Mesodermal cell (in vitro differentiated cells): ENCODE results near the gene CXCR3.
"Not testable (repeated sequence)": the region's sequence is repeated elsewhere in the genome, so short reads cannot be mapped to it uniquely, and the experiment has no call there.

ENCODE experiments used
- H3K27ac ChIP-seq: 2 replicates; pipeline ENCODE4 v1.7.0; 2013; ENCODE audit warnings: mild to moderate bottlenecking, low read depth, low read length, moderate library complexity; ENCODE audit not compliant: severe bottlenecking
- H3K36me3 ChIP-seq: 2 replicates; pipeline ENCODE4 v1.7.1; 2013; ENCODE audit warnings: mild to moderate bottlenecking, low read length, moderate library complexity; ENCODE audit not compliant: control insufficient read depth, insufficient read depth
- H3K4me1 ChIP-seq: one replicate; pipeline ENCODE4 v1.7.1; 2013; ENCODE audit warnings: mild to moderate bottlenecking, low read length; ENCODE audit not compliant: insufficient read depth, control insufficient read depth, poor library complexity, severe bottlenecking
- H3K4me3 ChIP-seq: 2 replicates; pipeline ENCODE4 v1.7.0; 2013; ENCODE audit warnings: low read length, control low read depth, mild to moderate bottlenecking; ENCODE audit not compliant: insufficient read depth, poor library complexity, severe bottlenecking; ENCODE audit errors: extremely low read depth
- H3K9me3 ChIP-seq: 2 replicates; pipeline ENCODE4 v1.7.1; 2013; ENCODE audit warnings: mild to moderate bottlenecking, low read length, moderate library complexity; ENCODE audit not compliant: control insufficient read depth
- WGBS, 2 experiments: methylation state at CpG; one replicate each; pipeline ENCODE4 v1.1.5; 2013; ENCODE audit warnings: missing lambda C conversion rate in 2 of 2; ENCODE audit not compliant: insufficient coverage in 2 of 2; 5-methylcytosine and 5-hydroxymethylcytosine counted together

Gene CXCR3

DNA sequence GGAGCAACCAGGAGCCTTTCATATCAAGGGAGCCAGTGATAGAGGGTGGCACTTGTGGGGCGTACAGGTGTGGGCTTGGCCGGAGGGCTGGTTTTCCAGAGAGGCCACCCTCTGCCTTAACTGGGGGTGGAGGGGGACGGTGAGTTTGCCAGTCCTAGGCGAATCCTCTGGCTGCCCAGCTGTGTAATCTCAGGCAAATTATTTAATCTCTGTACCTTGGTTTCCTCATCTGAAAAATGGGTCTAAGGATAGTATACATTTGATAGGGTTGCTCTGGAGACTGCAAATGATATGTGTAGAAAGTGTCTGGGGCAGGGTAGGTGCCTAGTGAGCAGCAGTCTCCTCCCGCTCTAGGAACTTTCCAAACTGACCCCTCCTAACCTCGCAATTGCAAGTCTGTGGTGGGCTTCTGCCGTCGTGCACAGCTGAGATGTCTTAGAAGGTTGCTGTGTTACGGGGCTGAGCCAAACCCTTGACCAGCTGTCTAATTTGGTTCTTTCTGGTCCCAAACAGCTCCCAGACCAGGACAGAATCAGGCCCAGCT lies 3.8 kb upstream of the CXCR3 start:
- Histone ChIP-seq H3K4me1 (peaks cover 3% of the 10 kb centered on the region), H3K36me3 (no peaks in the 10 kb centered on the region), H3K27ac (no peak overlapping the region), H3K4me3 (no peak overlapping the region), H3K9me3 (no peaks in the 10 kb centered on the region)
- 87% methylated on average over 3 of the region's 9 CpGs; no CpG with 5 or more reads in 1 of the 2 experiments for WGBS, 2 experiments

- peaks cover 3% of the 10 kb centered on the region for H3K4me1 ChIP-seq
- no peak overlapping the region for H3K4me3 ChIP-seq
- no peaks in the 10 kb centered on the region for H3K9me3 ChIP-seq
- no peaks in the 10 kb centered on the region for H3K36me3 ChIP-seq
- WGBS, 2 experiments, result 100% methylated on average over 1 to 3 of the region's 6 CpGs
- no peak overlapping the region for H3K27ac ChIP-seq
Observed at GRCh38 chrX:71621603-71622002, 3.3 kb upstream of the CXCR3 start.

- WGBS, 2 experiments, result no CpG with 5 or more reads among the region's 1 CpG
- Histone ChIP-seq H3K4me3 (no peak overlapping the region), H3K36me3 (no peaks in the 10 kb centered on the region), H3K27ac (no peak overlapping the region), H3K4me1 (peaks cover 3% of the 10 kb centered on the region), H3K9me3 (no peaks in the 10 kb centered on the region)
Observed at GRCh38 chrX:71619986-71620385, 1.7 kb upstream of the CXCR3 start.

DNA sequence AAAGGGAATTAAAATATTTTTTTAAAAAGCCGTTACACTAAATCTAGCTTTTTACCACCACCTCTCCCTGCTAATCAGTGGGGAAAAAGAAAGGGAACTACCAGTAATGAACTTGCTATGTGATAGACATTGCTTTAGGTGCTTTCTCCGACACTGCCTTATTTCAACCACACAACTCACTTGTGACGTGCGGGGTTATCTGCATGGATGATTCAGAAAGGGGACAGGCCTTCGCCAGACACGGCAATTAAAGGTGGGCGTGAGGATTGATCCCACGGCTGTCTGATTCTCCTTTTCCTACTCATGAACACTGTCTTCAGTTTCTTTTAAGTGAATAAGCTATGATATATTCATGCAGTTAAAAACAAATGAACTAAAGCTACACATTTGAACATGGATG lies 882 bp upstream of the CXCR3 start:
- H3K36me3 ChIP-seq, result no peaks in the 10 kb centered on the region

DNA sequence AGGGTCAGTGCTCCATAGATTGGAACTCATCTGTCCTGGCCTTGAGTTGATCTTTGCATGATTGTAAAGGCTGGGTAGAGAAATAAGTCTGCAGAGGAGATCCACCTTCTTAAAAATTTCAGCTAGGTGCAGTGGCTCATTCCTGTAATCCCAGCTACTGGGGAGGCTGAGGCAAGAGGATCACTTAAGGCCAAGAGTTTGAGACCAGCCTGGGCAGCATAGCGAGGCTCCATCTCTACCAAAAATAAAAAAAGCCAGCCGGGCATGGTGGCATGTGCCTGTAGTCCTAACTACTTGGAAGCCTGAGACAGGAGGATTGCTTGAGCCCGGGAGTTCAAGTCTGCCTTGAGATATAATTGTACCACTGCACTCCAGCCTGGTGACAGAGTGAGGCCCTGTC lies 476 bp upstream of the CXCR3 start:
- no peaks in the 10 kb centered on the region for H3K9me3 ChIP-seq
- no peaks in the 10 kb centered on the region for H3K36me3 ChIP-seq
- 100% methylated on average over 1 of the region's 3 CpGs; no CpG with 5 or more reads in 1 of the 2 experiments for WGBS, 2 experiments
- H3K27ac ChIP-seq, result no peak overlapping the region
- no peak overlapping the region for H3K4me3 ChIP-seq
- H3K4me1 ChIP-seq, result peaks cover 3% of the 10 kb centered on the region

More for the DNA sequence above, 882 bp upstream of the CXCR3 start:
- Histone ChIP-seq H3K27ac (no peak overlapping the region), H3K9me3 (no peaks in the 10 kb centered on the region), H3K4me3 (no peak overlapping the region), H3K4me1 (peaks cover 3% of the 10 kb centered on the region)
- no CpG with 5 or more reads among the region's 8 CpGs for WGBS, 2 experiments

DNA sequence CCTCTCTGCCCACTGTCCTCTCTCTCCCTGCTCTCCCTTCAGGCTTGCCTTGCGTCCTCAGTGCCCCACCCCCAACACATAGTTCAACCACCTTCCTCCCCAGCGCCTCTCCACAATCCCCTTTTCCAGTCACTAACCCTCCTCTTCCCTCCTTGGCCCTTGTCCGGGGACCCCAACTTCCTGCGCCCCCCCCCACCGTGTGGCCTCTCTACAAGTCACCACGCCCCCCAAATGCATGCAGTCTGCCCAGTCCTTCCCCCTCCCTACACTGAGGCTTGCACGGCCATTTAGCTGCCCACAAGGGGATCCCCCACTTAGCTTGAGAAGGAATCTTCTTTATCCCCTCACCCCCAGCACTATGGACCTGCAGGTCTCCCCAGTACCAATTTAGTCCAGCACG lies 569 bp downstream of the CXCR3 start:
- no peaks in the 10 kb centered on the region for H3K9me3 ChIP-seq
- 80% methylated on average over 1 of the region's 8 CpGs; no CpG with 5 or more reads in 1 of the 2 experiments for WGBS, 2 experiments
- H3K4me1 ChIP-seq, result no peaks in the 10 kb centered on the region
- H3K27ac ChIP-seq, result no peak overlapping the region
- peaks cover 1% of the 10 kb centered on the region for H3K36me3 ChIP-seq
- no peak overlapping the region for H3K4me3 ChIP-seq

DNA sequence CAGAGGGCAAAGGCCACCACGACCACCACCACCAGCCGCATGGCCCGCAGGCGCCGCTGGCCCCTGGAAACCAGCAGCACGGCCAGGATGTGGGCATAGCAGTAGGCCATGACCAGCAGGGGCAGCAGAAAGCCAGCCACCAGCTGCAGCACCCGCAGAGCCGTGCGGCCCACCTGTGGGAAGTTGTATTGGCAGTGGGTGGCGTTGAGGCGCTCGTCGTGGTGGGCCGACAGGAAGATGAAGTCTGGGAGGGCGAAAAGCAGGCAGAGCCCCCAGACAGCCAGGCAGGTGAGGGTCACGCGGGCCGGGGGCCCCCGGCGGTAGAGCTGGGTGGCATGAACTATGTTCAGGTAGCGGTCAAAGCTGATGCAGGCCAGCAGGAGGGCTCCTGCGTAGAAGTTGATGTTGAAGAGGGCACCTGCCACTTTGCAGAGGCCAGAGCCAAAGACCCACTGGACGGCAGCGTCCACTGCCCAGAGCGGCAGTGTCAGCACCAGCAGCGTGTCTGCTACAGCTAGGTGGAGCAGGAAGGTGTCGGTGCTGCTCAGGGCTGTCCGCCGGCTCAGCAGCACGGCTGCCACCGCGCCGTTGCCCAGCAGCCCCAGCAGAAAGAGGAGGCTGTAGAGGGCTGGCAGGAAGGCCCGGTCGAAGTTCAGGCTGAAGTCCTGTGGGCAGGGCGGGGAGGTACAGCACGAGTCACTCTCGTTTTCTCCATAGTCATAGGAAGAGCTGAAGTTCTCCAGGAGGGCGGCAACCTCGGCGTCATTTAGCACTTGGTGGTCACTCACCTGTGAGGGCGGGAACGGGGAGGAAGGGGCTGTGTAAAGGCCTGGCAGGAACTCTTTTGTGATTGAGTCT lies 1.4 kb downstream of the CXCR3 start:
- H3K9me3 ChIP-seq, result no peaks in the 10 kb centered on the region
- 93 to 96% methylated on average over 26 of the region's 43 CpGs for WGBS, 2 experiments
- no peaks in the 10 kb centered on the region for H3K4me1 ChIP-seq
- H3K36me3 ChIP-seq, result peaks cover 5% of the 10 kb centered on the region
- no peak overlapping the region for H3K27ac ChIP-seq
- H3K4me3 ChIP-seq, result no peak overlapping the region

GRCh38 chrX:71615954-71616353 lies 2.4 kb downstream of the CXCR3 start:
- no peaks in the 10 kb centered on the region for H3K4me1 ChIP-seq
- no peak overlapping the region for H3K27ac ChIP-seq
- WGBS, 2 experiments, result 85 to 91% methylated on average over 4 to 6 of the region's 10 CpGs
- peaks cover 13% of the 10 kb centered on the region for H3K36me3 ChIP-seq
- H3K4me3 ChIP-seq, result no peak overlapping the region
- no peaks in the 10 kb centered on the region for H3K9me3 ChIP-seq

DNA sequence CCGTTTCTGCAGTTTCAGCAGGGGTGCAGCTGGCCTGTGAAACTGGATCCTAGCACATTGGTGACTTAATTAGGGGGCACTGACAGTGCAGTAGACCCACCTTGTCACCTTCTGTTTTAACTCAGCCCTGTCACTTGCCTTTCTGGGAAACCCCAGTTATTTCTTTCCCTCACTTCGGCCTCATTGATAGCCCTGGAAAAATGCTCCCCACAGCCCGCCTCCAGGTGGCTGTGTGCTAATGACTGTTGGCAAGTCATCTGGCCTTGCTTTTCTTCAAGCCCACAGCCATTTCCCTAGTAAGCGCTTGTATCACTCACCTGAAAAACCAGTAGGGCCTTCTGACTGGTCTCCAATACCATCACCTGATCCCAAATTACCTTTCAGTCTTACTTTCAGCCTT lies 3.3 kb downstream of the CXCR3 start:
- WGBS, 2 experiments, result 92% methylated on average over 2 of the region's 4 CpGs; no CpG with 5 or more reads in 1 of the 2 experiments
- H3K4me1 ChIP-seq, result no peaks in the 10 kb centered on the region
- peaks cover 15% of the 10 kb centered on the region for H3K36me3 ChIP-seq
- no peak overlapping the region for H3K27ac ChIP-seq
- H3K4me3 ChIP-seq, result no peak overlapping the region
- no peaks in the 10 kb centered on the region for H3K9me3 ChIP-seq

DNA sequence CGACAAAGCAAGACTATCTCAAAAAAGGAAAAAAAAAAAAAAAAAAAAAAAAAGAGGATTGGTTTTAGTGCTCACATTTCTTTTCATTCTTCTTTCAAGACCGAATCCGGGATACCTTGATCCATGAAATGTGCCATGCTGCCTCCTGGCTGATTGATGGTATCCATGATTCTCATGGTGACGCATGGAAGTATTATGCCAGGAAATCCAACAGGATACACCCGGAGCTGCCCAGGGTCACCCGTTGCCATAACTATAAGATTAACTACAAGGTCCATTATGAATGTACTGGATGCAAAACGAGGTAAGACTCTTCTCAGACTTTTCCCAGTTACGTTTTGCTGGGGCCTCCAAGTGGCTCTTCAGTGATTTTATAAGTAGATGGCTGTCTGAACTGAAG lies 6.1 kb downstream of the CXCR3 start:
- Histone ChIP-seq H3K36me3 (peaks cover 31% of the 10 kb centered on the region), H3K27ac (no peak overlapping the region), H3K4me1 (no peaks in the 10 kb centered on the region), H3K4me3 (no peak overlapping the region), H3K9me3 (no peaks in the 10 kb centered on the region)
- 100% methylated on average over 3 of the region's 8 CpGs; no CpG with 5 or more reads in 1 of the 2 experiments for WGBS, 2 experiments

DNA sequence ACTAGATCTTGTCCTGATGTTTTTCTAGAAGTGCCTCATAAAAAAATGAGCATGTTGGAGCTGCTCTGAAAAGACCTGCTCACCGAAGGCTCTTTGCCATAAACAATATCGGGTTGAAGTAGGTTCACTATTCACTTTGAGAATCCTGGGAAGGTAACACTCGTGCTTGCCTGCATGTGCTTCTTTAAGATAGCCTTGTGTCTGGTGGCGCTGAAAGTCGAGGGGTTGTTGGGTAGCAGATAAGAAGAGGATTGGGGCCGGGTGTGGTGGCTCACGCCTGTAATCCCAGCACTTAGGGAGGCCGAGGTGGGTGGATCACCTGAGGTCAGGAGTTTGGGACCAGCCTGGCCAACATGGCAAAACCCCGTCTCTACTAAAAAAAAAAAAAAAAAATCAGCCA lies 6.6 kb downstream of the CXCR3 start:
- H3K9me3 ChIP-seq, H3K4me3 ChIP-seq: not testable (repeated sequence)
- 100% methylated on average over 1 to 5 of the region's 9 CpGs for WGBS, 2 experiments

More for the DNA sequence above, 6.6 kb downstream of the CXCR3 start:
- not testable (repeated sequence) for H3K4me1 ChIP-seq, H3K27ac ChIP-seq
- H3K36me3 ChIP-seq, result peaks cover 34% of the 10 kb centered on the region
